Activated CD4-positive, alpha-beta T cell treated with anti-CD3 and anti-CD28 coated beads, Interleukin-2, amount 50 U/mL, for 1 hour (primary cell): ENCODE measurements around the gene USP6NL.
A peak's percentile ranks its signal among the peaks of the same experiment; 100 is the strongest.

ENCODE experiments used
- DNase-seq: peaks from one replicate; pipeline ENCODE4 v3.0.0-alpha.2; 2020

USP6NL gene

DNA sequence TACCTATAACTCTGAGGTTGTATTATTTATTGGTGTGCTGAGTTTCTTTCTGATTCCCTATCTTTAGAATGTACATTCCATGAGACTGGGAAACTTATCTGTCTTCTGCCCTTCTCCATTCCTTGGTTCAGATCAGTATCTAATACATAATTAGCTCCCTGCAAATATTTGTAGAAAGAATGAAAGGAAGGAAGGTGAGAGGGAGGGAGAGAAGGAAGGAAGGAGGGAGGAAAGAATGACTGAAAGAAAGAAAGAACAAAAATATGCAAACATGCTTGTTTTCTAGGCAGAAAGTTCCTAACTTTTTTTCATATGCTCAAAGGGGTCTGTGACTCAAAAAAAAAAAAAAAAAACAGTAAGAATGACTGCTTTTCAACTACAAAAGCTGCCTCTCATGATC, 3.9 kb upstream of the USP6NL start:
- no peak for DNase-seq

DNA sequence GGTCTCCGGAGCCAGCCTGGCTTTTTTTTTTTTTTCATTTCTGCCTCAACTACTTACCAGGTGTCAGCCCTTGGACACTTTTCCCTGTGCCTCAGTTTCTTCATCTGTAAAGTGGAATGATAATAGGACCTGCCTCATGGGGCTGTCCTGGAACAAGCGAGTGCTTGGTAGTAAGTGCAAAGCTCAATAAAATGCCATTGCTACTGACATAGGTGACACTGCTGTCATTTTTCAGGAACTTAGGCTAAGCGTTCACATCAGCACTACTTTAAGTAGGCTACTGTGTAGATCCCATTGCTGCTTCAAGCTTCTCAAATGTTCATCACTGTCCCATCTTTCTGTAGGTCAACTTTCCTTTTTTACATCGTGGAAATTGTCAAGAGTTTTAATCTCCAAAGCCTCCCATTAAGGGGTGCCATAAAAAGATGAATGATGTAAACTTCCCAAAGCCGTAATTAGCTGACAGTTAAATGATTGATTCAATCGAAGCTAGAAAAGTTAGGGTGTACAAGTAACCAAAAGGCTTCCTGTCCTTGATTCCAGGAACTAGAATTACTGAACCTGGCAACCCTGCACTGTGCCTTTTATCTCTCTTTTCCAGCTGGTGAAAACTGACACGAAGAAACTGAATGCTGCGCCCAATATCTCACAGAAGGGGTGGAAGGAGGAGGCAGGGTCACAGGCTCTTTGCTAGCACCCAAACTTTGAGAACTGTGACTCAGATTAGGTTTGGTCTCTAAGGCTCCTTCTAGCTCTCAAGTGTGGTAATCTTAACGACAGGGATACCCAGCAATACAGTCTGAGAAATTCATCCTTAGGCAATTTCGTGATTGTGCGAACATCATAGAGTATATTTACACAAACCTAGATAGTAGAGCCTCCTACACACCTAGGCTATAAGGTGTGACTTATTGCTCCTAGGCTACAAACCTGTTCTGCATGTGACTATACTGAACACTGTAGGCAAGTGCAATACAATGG, 861 bp upstream of the USP6NL start:
- no peak for DNase-seq

DNA sequence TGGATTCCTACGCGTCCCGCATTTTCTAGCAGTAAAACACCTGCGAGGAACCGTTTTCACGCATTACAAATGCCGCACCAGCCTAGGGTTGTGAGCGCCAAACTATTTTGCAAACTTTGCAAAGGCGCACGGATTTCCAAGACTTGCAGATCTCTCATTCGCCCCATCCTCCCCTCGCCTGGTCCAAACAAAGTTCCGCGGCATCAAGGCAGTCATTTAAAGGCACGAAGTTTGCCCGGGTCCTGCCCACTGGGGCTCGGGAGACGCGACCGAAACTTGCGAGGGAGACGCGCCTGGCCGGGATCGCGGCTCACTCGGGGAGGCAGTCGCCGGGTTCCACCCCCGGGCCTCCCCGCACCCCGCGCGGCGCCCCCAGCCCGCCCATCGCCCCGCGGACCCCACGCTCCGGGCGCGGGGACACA, 613 bp downstream of the USP6NL start:
- DNase-seq, result peak; percentile 22

DNA sequence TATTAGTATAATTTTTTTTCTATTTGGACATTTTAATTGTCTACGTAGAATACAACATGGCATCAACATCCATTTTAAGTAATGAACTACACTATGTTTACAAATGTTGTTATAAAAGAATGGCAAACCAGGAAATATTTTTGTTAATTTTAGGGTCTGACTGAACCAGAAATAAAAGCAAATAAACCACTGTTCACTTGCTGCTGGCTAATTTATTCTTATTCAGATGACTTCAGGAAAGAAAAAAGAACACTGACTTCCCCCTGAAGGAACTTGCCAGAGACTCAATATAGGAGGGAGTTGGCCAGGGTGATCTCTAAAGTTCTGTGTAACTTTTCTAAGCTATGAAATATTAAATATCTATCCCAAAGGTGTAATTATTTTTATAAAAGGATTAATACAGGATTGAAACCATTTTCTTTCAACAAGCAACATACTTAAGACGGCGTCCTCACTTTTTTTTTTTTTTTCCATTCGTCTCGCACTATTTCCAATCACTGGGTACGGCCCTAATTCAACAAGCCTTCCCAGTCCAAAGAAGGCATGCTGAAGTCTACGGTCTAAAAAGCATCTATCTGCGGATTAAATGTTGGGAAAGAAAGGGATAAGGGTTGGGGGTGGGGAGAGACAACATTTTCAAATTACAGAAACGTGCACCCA, 1.2 kb downstream of the USP6NL start:
- no peak for DNase-seq

DNA sequence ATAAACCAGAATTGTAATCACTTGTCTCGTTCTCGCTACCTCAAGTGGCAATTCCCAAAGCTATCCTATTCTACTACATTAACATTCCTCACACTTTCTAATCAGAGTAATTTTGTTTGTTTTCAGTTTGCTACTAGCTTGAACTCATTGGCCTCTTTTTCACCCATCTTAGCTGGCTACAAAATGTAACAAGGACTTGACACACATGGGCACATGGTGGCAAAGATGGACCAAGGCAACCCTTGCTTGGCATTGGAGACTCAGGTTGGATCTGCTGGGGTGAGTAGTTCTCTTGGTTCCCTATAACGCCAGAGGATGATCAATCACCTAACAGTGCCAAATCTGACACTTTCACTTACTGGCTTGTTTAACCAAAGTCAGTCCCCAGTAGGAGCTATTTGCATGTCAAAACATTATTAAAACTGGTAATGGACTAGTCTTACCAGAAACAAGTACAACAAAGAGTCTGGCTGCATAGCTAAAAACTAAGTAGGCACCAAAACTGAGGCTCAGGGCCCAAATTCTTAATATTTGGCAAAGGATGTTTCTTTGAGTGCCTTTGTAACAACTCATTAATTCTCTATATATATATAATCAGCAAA, 1.9 kb downstream of the USP6NL start:
- no peak for DNase-seq

DNA sequence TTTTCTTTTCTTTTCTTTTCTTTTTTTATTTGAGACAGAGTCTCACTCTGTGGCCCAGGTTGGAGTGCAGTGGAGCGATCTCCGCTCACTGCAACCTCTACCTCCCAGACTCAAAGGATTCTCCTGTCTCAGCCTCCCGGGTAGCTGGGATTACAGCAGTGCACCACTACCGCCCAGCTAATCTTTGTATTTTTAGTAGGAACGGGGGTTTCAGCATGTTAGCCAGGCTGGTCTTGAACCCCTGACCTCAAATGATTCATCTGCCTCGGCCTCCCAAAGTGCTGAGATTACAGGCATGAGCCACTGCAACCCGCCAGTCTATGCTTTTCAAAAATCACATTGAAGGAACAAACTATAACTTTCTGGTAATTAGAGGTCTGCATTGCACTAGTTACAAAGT, 2.4 kb downstream of the USP6NL start:
- no peak for DNase-seq

DNA sequence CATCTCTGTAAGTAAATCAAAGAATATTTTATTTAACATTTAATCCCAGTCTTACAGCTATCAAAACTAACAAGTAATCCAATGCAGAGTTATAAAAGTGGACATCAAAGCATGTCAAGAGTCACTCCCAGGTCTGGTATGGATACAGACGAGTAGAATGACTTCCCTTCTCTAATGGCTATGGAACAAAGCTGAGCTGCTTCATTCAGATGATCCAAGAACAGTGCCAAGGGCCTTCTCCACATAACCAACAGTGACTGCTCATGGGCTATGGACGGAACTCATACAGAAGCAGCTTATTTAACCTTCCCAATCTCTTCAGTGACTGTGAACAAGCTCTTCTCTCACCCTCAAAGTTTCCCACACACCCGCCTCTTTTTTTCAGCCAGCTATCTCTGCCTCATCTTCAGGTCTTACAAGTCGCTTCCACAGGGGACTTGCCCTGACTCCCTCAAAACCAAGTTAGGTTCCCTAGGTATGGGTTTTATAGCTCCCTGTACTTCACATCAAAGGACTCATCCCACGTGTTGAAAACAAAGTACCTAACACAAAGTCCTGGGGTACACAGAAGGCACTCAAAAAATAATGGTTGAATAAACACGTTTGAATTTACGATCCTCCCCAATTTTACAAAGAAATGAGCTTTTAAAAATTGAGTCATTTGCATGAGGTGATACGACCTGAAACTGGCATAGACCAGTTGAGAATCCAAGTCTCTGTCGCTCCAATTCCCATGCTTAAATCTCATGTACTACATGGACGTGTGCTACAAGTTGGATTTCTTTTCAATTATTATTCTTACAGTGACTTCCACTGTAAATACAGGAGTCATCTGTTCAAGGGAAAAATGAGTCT, 3.1 kb downstream of the USP6NL start:
- DNase-seq, result no peak

DNA sequence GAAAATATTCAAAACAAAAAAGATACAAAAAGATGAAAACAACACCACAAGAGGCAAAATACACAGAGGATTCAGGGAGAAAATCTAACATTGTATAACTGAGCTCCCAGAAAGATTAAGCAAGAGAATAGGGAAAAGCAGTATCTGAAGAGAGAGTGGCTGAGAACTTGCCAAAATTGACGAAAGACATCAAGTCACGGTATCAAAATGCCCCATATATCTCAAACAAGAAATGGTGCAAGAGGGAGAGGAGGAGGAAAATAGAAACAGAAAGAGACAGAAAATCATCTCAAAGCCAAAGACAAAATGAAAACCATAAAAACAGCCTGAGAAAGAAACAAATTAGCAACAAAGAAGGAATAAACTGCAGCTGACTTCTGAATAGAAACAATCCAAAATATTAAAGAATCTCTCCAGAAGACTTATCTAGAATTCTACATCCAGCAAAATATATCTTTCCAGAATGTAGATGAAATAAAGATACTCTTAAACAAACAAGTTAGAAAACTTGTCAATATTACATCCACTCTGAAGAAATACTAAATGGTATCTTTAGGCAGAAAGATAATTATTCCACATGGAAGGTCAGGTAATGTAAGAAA, 5.5 kb downstream of the USP6NL start:
- no peak for DNase-seq

DNA sequence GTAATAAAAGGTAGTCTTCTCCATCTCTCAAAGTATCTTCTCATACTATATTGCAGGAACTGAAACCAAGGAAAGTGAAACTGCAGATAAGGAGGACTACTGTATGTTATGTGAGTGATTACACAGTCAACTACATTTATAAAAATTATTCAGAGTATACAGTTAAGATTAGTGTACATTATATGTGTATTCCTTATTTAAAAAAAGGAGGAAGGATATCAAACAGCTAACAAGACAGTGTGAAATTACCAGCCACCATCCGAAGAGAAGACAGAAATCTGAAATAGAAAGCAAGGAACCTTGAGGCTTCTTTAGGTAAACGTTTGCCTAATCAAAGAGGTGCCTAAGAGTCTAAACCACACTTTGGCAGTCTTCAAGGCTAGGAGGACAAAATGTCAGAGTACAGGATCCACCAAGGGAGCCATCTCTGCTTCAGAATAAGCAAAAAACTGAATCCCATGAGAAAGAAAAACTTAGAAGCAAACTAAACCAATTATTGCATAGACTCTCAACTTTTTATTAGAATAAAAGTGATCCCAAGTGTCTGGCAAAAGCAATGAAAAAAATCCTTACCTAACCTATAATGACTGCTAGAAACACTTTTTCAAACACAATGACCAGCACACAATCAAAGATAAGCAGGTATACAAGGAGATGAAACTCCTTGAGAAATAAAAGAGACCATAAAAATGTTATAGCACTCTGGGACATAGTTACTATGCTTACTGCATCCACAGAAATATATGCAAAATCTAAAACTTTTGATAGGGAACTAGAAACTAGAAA, 6.4 kb downstream of the USP6NL start:
- no peak for DNase-seq

DNA sequence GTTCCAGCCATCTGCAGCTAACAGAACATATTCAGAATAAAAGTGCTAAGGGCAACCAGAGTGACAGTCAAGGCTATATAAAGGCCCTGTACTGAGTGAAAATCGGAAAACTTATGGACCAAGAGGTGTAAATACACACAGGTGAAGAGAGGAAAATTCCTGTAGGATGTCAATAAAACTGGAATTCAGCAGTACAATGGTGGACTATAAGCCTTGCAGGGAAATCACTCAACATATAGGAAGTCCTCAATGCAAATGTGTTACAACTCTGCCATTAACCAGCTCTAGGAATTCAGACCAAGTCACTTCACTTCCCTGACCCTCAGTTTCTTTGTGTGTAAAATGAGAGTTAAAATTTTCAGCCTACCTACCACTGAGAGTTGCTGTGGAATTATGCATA, 7.7 kb downstream of the USP6NL start:
- no peak for DNase-seq

DNA sequence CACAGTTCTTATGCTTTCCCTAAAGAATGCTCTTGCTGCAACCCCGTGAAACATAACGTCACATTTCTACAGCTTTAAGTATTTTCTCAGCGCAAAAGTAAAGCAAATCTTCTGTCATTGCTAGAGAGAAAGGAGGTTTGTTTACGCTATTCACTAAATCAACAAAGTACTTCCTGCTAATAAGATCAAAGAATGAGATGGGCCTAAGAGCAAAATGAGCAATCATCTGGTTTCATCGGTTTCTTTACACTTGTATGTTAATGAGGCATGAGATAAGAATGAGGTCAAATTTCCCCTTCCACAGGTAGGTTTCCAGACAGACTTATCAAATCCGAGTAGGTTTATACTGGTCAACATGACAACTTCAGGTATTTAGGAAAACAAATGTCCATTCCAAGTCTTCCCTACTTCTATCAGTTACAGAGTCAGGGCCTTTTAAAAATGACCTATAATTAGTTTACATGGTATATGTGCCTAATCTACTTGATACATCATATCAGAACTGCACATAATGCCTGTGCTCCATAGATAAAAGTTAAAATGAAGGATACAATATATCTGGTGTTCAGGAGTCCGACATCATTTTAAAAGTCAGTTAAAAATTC, 8.4 kb downstream of the USP6NL start:
- no peak for DNase-seq

DNA sequence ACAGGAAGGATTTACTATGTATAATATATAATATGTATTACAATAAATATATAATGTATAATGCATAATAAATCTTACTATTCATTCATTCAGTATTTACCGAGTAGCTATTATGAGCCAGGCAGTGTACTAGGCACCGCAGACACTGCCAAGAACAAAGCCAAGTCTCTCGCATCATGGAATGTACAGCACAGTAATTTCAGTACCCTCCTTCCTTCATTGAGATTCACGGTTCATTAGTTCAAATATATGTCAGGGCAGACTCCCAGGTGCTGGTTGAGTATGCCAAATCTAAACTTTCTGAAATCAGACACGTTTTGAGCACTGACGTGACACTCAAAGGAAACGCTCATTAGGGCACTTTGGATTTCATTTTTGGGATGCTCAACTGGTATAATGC, 9.1 kb downstream of the USP6NL start:
- no peak for DNase-seq

DNA sequence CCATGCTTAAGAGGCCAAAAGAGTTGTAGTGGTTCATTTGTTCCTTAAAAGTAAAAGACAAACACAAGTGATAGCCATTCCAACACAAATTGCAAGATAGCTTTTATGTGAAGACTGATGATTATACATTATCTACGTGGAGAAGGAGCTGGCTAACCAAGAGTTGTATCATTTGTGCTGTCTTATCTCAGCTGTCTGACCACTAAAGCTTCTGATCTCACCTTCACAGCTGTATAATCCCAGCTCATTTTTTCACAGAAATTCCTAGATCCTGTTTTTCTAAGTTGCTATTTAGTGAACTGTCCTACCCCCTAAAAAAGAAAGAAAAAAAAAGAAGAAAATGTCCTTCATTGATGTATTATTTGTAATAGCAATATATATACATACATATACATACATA, 9.8 kb downstream of the USP6NL start:
- no peak for DNase-seq

DNA sequence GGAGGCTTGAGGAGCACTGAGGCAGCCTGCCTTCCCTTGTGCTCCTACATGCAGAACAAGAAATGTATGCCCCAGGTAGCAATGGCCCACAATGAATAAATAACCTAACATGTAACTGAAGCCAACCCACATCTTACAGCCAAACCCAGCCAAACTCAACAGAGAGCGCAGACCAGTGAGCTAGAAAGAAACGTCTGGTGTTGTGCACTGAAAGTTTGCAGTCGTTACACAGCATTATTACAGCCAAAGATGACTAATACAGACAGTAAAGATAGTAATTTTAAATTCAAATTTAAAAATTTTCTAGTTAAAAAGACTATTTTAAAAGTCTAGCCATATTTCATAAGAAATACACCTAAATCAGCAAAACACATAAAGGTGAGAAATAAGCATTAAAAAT, 11.2 kb downstream of the USP6NL start:
- no peak for DNase-seq

DNA sequence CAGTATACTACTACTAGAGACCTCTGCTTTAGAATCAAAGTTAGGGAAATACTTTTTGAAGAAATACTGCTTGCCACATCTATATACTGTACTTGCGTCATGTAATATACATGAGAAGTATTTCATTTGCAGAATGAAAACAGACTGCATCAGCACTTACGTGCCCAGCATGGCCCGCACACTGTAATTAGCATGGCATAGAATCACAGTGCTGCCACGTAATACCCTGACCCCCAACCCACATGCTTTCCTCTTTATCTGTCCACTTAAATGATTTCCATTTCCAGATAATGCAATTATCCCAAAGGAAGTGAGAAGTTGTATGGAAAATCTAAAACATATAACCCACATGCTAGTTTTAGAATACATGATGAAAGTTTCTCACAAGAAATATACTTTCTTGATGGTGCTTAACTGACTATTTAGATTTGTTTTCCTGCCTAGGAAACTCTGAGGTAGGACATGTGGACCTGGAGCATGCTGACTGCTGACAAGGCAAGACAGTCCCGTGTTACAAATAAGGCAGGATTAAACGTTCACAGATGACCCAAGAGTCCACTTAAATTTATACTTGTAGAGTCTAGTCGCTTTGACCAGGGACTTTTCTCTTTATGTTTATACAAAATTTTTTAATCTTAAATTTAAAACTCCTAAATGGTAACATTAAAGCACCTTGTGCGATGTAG, 12.6 kb downstream of the USP6NL start:
- no peak for DNase-seq

DNA sequence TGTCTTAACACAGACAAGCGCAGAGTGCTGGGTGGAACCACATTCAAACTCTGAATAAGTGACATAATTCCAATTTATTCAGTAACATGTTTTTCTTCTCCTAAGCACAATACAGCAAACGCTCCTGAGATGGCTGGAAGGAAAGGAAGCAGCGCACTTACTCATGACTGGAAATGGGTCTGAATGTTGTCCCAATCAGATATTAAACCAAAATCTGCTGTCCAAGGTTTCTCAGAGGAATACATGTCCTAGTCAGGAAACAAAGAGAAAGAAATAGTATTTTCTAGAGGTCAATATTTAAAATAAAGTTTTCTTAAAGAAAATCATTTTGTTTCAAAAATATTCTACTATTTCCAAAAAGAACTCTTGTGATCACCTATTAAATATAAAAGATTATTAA, 14.0 kb downstream of the USP6NL start:
- DNase-seq, result no peak

DNA sequence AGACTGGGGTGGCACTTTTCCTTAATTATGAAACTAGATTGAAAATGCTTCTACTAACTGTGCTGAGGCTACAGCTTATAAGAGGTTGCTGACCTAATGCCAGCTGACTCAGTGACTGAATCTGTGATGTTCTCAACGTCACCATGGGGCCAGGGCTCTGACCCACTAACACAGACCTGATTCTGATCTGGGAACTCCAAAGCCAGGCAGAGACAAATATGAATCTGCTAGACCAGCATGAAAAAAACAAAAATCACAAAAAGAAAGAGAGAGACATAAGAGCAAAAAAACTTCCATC, 16.1 kb downstream of the USP6NL start:
- no peak for DNase-seq

DNA sequence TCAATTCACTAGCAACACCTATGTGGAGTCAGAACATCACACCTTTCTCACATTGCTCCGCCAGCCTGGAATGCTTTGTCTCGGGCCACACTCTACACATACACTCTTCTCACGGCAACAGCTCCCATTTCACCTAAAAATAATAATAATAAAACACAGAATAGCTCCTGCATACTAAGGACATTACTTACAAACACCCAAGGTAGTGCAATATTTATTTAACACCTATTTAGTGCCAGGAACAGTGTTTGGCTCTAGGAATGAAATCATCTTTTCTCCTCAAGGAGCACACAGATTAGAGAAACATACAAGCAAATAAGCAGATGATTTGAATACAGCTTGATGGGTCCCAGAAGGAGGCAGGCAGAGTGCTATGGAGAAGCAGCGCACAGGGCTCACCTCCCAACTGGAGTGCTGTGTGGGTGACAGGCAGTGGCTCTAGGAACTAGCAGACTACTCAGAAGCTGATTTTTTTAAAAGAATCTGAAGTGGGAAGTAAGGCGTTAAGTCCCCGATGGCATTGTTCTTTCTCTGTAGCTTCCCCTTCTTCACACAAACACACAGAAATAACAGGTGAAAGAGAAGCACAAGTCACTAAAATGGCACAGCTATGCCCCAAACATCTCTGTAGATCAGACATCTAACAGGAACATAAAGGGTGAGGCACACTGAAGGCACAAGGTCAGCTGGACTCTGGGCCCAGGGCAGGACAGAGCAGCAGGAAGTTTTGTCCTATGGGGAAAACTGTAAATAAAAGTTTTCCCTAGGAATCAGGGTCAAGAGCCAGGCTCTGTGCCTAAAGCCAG, 16.7 kb downstream of the USP6NL start:
- no peak for DNase-seq

DNA sequence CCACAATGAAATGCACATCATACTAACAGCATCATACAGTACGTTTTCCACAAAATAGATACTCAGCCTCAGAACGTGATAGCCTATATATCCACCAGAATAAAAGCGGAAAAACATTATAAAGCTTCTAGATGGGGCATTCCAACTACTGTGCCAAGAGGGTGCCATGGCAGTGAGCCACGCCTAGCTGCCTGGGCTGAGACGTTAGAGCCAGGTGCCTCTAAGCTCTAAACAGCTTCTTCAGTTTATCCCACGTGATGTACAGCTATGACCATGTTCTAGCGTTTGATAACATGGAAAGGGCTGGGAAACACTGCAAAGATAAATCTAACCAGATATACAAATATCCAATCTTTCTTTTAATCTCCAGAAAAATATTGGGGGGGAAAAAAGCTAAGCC, 17.8 kb downstream of the USP6NL start:
- no peak for DNase-seq

DNA sequence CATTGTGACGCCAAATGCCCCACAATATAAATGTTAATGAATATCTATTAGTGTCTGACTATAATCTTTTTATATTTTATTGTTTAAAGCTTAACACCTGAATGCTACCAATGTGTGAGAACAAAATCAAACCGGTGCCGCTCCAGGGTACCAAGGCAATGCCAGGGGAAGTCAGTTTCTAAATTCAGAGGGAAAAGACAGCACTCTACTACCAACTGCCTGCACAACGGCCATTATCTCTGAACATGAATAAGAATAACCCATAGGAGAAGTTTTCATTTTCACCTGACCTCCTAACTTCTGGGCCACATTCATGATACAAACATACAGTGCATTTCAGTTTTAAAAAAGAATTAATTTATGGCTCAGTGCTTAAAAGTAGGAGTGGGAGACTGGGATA, 21.7 kb downstream of the USP6NL start:
- no peak for DNase-seq
